WTC11 (cell line): ENCODE data around the gene KIAA0232. TPM values are rescaled to one million over a fixed set of nuclear protein-coding genes. Genes with fewer than 3 reads are reported as not detected.

Experiments used
- ATAC-seq: fragments of 200-7000 bp; cut with Tn5 transposase; 2 replicates; pipeline ENCODE4 v1.10.0; 2021; ENCODE audit warnings: mild to moderate bottlenecking, moderate library complexity
- CTCF ChIA-PET: fragments of 300-600 bp; sonication (Branson Sonifier 250); formaldehyde crosslinking; loops from one replicate; lab custom pipeline; 2021; ENCODE audit warnings: antibody characterized with exemption; lab: Charles Lee
- POLR2A ChIA-PET: fragments of 350-600 bp; sonication (Branson Sonifier 250); formaldehyde crosslinking; loops from one replicate; lab custom pipeline; 2021; ENCODE audit warnings: antibody characterized with exemption; lab: Charles Lee
- DNase-seq: peaks from one replicate; pipeline ENCODE4 v3.0.0; 2021; ENCODE audit warnings: low spot score
- H3K27ac Mint-ChIP-seq: 2 replicates; pipeline ENCODE4 v1.8.0; 2021; ENCODE audit warnings: mixed read lengths
- H3K27me3 Mint-ChIP-seq: 2 replicates; pipeline ENCODE4 v1.8.0; 2021; ENCODE audit warnings: low read depth, mild to moderate bottlenecking, moderate library complexity, mixed read lengths
- H3K36me3 Mint-ChIP-seq: 2 replicates; pipeline ENCODE4 v1.8.0; 2021; ENCODE audit warnings: mixed read lengths
- H3K4me1 Mint-ChIP-seq: 2 replicates; pipeline ENCODE4 v1.8.0; 2022; ENCODE audit warnings: mixed read lengths
- H3K4me3 Mint-ChIP-seq: 2 replicates; pipeline ENCODE4 v1.8.0; 2021; ENCODE audit warnings: mild to moderate bottlenecking, moderate library complexity, mixed read lengths
- H3K9me3 Mint-ChIP-seq: 2 replicates; pipeline ENCODE4 v1.8.0; 2021; ENCODE audit warnings: mixed read lengths
- CBFB ChIP-seq: sonication (generic); formaldehyde crosslinking; IDR thresholded peaks from 2 replicates; pipeline ENCODE4 v1.8.1; 2022; ENCODE audit warnings: mild to moderate bottlenecking, low read depth, missing genetic modification reagents
- CREB1 ChIP-seq: sonication (generic); formaldehyde crosslinking; IDR thresholded peaks from 2 replicates; pipeline ENCODE4 v1.8.0; 2023; ENCODE audit warnings: mild to moderate bottlenecking, missing genetic modification reagents
- ESRRA ChIP-seq: sonication (generic); formaldehyde crosslinking; IDR thresholded peaks from 2 replicates; pipeline ENCODE4 v1.8.1; 2022; ENCODE audit warnings: mild to moderate bottlenecking, missing genetic modification reagents, borderline replicate concordance
- FOXP1 ChIP-seq: sonication (generic); formaldehyde crosslinking; IDR thresholded peaks from 2 replicates; pipeline ENCODE4 v1.8.0; 2022; ENCODE audit warnings: missing genetic modification reagents, mild to moderate bottlenecking, moderate library complexity, borderline replicate concordance
- GABPB1 ChIP-seq: sonication (generic); formaldehyde crosslinking; IDR thresholded peaks from 2 replicates; pipeline ENCODE4 v1.8.1; 2023; ENCODE audit warnings: mild to moderate bottlenecking, missing genetic modification reagents
- KAT7 ChIP-seq: sonication (generic); formaldehyde crosslinking; IDR thresholded peaks from 2 replicates; pipeline ENCODE4 v1.8.1; 2023; ENCODE audit warnings: missing genetic modification reagents, mild to moderate bottlenecking, borderline replicate concordance
- MYBL2 ChIP-seq: sonication (generic); formaldehyde crosslinking; IDR thresholded peaks from 2 replicates; pipeline ENCODE4 v1.8.1; 2023; ENCODE audit warnings: mild to moderate bottlenecking, moderate library complexity, missing genetic modification reagents
- NFATC4 ChIP-seq: fragments of 250-450 bp; sonication (Bioruptor Pico); IDR thresholded peaks from 2 replicates; pipeline ENCODE4 v1.9.0; 2021; ENCODE audit warnings: mild to moderate bottlenecking
- RORB ChIP-seq: fragments of 250-450 bp; sonication (Bioruptor Pico); IDR thresholded peaks from 2 replicates; pipeline ENCODE4 v1.9.0; 2021; ENCODE audit warnings: mild to moderate bottlenecking
- TP53 ChIP-seq: sonication (generic); formaldehyde crosslinking; IDR thresholded peaks from 2 replicates; pipeline ENCODE4 v1.8.1; 2023; ENCODE audit warnings: mild to moderate bottlenecking, missing genetic modification reagents
- total RNA-seq: library from RNA; stranded (reverse); gene quantifications from 3 replicates; pipeline ENCODE4 v1.2.3, GENCODE V29; 2021
- TF ChIP-seq, protein P1 (sequence below): sonication (generic); formaldehyde crosslinking; IDR thresholded peaks from 2 replicates; pipeline ENCODE4 v1.8.1; 2022; ENCODE audit warnings: low read depth, mild to moderate bottlenecking, moderate library complexity, missing genetic modification reagents, borderline replicate concordance
- TF ChIP-seq, protein P2 (sequence below): fragments of 250-450 bp; sonication (Bioruptor Pico); IDR thresholded peaks from 2 replicates; pipeline ENCODE4 v1.8.0; 2021; ENCODE audit warnings: mild to moderate bottlenecking
- TF ChIP-seq, protein P3 (sequence below): sonication (generic); formaldehyde crosslinking; IDR thresholded peaks from 2 replicates; pipeline ENCODE4 v1.8.1; 2022; ENCODE audit warnings: mild to moderate bottlenecking, missing genetic modification reagents, moderate library complexity, borderline replicate concordance
- TF ChIP-seq, protein P4 (sequence below): sonication (generic); formaldehyde crosslinking; IDR thresholded peaks from 2 replicates; pipeline ENCODE4 v1.8.0; 2023; ENCODE audit warnings: mild to moderate bottlenecking, missing genetic modification reagents
- TF ChIP-seq, protein P5 (sequence below): sonication (generic); formaldehyde crosslinking; conservative IDR thresholded peaks from 2 replicates; pipeline ENCODE4 v1.8.1; 2022; ENCODE audit warnings: mild to moderate bottlenecking, missing genetic modification reagents
- TF ChIP-seq, protein P6 (sequence below): sonication (generic); formaldehyde crosslinking; IDR thresholded peaks from 2 replicates; pipeline ENCODE4 v1.8.0; 2023; ENCODE audit warnings: missing genetic modification reagents

KIAA0232 gene
- total RNA-seq, 1 experiment from 2014 or later: 23.2 TPM

DNA sequence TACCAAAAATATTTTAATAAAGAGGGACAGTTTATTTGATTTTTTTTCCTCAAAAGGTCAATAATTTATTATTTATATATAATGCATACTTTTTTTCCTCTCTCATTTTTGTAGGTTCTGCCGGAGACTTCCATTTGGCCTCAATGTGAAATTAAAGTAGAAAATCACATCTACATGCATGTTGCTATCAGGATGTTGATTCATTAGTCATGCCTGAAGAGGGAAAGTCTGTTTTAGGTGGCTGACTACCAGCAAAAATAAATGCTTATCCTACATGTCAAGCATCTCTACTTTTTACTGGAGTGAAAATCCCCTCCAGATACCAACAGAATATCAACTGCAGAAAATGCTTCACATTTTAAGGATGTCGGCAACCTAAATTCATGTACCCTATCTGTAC lies 41.5 kb downstream of the KIAA0232 start:
- H3K36me3 Mint-ChIP-seq: peaks cover 21% of the 10 kb centered on the region
- H3K4me1 Mint-ChIP-seq: no peaks in the 10 kb centered on the region

DNA sequence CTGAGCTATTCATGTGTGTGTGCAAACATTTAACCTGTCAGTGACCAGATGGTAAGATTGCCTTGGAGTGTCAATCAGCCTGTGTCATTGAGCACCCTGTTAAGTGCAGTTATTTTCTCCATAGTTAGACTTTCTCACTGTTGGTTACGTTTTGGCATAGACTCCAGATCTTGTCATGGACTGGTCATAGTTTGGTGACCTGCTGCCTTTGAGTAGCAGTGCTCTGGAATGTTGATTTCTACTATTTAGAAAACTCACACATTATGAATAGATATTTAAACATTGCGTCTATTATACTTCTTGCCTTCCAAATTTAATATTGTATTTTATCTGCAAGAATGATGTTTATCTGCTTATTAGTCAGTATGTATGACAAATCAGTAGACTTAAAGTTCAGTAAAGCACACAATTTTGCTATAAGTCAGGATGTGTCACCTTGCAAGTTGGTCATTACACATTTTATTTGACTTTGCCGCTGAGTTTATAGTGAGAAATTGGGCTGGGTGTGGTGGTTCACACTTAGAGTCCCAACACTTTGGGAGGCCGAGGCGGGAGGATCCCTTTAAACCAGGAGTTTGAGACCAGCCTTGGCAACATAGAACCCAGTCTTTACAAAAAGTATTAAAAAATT lies 42.4 kb downstream of the KIAA0232 start:
- Mint-ChIP-seq H3K36me3 (peaks cover 12% of the 10 kb centered on the region), H3K4me1 (no peaks in the 10 kb centered on the region), H3K27ac (no peak overlapping the region), H3K9me3 (peaks cover 21% of the 10 kb centered on the region)
- DNase-seq: no peak
- TF ChIP-seq, protein P1, sequence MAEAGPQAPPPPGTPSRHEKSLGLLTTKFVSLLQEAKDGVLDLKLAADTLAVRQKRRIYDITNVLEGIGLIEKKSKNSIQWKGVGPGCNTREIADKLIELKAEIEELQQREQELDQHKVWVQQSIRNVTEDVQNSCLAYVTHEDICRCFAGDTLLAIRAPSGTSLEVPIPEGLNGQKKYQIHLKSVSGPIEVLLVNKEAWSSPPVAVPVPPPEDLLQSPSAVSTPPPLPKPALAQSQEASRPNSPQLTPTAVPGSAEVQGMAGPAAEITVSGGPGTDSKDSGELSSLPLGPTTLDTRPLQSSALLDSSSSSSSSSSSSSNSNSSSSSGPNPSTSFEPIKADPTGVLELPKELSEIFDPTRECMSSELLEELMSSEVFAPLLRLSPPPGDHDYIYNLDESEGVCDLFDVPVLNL: no peak
- TF ChIP-seq, protein P2, sequence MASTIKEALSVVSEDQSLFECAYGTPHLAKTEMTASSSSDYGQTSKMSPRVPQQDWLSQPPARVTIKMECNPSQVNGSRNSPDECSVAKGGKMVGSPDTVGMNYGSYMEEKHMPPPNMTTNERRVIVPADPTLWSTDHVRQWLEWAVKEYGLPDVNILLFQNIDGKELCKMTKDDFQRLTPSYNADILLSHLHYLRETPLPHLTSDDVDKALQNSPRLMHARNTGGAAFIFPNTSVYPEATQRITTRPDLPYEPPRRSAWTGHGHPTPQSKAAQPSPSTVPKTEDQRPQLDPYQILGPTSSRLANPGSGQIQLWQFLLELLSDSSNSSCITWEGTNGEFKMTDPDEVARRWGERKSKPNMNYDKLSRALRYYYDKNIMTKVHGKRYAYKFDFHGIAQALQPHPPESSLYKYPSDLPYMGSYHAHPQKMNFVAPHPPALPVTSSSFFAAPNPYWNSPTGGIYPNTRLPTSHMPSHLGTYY (CRISPR knock-in tag): no peak
- TF ChIP-seq, protein P3, sequence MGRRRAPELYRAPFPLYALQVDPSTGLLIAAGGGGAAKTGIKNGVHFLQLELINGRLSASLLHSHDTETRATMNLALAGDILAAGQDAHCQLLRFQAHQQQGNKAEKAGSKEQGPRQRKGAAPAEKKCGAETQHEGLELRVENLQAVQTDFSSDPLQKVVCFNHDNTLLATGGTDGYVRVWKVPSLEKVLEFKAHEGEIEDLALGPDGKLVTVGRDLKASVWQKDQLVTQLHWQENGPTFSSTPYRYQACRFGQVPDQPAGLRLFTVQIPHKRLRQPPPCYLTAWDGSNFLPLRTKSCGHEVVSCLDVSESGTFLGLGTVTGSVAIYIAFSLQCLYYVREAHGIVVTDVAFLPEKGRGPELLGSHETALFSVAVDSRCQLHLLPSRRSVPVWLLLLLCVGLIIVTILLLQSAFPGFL (CRISPR knock-in tag): no peak
- TF ChIP-seq ESRRA (CRISPR knock-in tag) (no peak), CREB1 (no peak), TP53 (CRISPR knock-in tag) (no peak), MYBL2 (CRISPR knock-in tag) (no peak), CBFB (no peak), NFATC4 (CRISPR knock-in tag) (no peak)
- TF ChIP-seq, all 79 proteins: peak for 0
- Mint-ChIP-seq H3K27me3 (no peaks in the 10 kb centered on the region), H3K4me3 (no peak overlapping the region)
- ChIA-PET POLR2A (no interaction called here), CTCF (no interaction called here)
- no peak for ATAC-seq

More for the DNA sequence above, 41.5 kb downstream of the KIAA0232 start:
- peaks cover 29% of the 10 kb centered on the region for H3K9me3 Mint-ChIP-seq
- H3K4me3 Mint-ChIP-seq: no peak overlapping the region
- no peak overlapping the region for H3K27ac Mint-ChIP-seq
- CTCF ChIA-PET: no interaction called here
- no peaks in the 10 kb centered on the region for H3K27me3 Mint-ChIP-seq
- TF ChIP-seq FOXP1 (CRISPR knock-in tag) (no peak), TP53 (CRISPR knock-in tag) (no peak)
- TF ChIP-seq, protein P4, sequence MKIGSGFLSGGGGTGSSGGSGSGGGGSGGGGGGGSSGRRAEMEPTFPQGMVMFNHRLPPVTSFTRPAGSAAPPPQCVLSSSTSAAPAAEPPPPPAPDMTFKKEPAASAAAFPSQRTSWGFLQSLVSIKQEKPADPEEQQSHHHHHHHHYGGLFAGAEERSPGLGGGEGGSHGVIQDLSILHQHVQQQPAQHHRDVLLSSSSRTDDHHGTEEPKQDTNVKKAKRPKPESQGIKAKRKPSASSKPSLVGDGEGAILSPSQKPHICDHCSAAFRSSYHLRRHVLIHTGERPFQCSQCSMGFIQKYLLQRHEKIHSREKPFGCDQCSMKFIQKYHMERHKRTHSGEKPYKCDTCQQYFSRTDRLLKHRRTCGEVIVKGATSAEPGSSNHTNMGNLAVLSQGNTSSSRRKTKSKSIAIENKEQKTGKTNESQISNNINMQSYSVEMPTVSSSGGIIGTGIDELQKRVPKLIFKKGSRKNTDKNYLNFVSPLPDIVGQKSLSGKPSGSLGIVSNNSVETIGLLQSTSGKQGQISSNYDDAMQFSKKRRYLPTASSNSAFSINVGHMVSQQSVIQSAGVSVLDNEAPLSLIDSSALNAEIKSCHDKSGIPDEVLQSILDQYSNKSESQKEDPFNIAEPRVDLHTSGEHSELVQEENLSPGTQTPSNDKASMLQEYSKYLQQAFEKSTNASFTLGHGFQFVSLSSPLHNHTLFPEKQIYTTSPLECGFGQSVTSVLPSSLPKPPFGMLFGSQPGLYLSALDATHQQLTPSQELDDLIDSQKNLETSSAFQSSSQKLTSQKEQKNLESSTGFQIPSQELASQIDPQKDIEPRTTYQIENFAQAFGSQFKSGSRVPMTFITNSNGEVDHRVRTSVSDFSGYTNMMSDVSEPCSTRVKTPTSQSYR (CRISPR knock-in tag): no peak
- POLR2A ChIA-PET: no interaction called here
- DNase-seq: no peak
- ATAC-seq: no peak

DNA sequence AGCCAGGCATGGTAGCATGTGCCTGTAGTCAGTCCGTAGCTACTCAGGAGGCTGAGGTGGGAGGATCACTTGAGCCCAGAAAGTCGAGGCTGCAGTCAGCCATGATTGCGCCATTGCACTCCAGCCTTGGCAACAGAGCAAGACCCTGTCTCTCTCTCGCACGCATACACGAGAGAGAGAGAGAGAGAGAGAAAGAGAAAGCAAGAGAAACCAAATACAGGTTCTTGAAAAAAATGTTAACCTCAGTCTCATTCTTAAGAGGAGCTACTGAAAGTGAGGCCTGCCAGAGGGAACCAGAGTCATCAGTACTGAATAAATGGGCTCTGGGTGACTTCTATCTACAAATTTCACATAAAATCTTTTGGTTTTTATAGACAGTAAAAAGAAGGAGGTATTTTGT lies 42.9 kb downstream of the KIAA0232 start:
- H3K4me3 Mint-ChIP-seq: no peak overlapping the region
- peaks cover 8% of the 10 kb centered on the region for H3K36me3 Mint-ChIP-seq
- H3K27ac Mint-ChIP-seq: no peak overlapping the region; the same call in 1 of the 2 replicates
- no peaks in the 10 kb centered on the region for H3K27me3 Mint-ChIP-seq
- peaks cover 15% of the 10 kb centered on the region for H3K9me3 Mint-ChIP-seq
- no peak for TF ChIP-seq GABPB1 (CRISPR knock-in tag)
- TF ChIP-seq, protein P5, sequence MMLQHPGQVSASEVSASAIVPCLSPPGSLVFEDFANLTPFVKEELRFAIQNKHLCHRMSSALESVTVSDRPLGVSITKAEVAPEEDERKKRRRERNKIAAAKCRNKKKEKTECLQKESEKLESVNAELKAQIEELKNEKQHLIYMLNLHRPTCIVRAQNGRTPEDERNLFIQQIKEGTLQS (CRISPR knock-in tag): no peak
- TF ChIP-seq RORB (CRISPR knock-in tag): no peak
- no peak for TF ChIP-seq TP53 (CRISPR knock-in tag)
- no peak for TF ChIP-seq KAT7
- TF ChIP-seq, protein P6, sequence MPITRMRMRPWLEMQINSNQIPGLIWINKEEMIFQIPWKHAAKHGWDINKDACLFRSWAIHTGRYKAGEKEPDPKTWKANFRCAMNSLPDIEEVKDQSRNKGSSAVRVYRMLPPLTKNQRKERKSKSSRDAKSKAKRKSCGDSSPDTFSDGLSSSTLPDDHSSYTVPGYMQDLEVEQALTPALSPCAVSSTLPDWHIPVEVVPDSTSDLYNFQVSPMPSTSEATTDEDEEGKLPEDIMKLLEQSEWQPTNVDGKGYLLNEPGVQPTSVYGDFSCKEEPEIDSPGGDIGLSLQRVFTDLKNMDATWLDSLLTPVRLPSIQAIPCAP (CRISPR knock-in tag): no peak
- ChIA-PET POLR2A (interaction anchor here (1.3 kb wide), 1 partner anchor 48 kb away, joined by 4 read pairs; no protein-coding TSS in a partner anchor), CTCF (no interaction called here)
- ATAC-seq (no peak), DNase-seq (no peak)
- H3K4me1 Mint-ChIP-seq: no peaks in the 10 kb centered on the region
